K562 (cell line): Measurements from ENCODE around the gene SPATA13. TPM values are rescaled to one million over a fixed set of nuclear protein-coding genes. Genes with fewer than 3 reads are reported as not detected.
A peak's percentile ranks its signal among the peaks of the same experiment; 100 is the strongest.

Experiments
- ATAC-seq: fragments of 200-7000 bp; cut with Tn5 transposase; 3 replicates; pipeline ENCODE4 v1.9.1; 2020; ENCODE audit warnings: moderate library complexity
- BruUV-seq: library from RNA; stranded (reverse); fragments of 400-500 nt; replicated peaks from 2 replicates; lab custom pipeline; 2021; lab: Mats Ljungman, UMichigan
- CTCF ChIA-PET: fragments of 300-600 bp; formaldehyde crosslinking; extraction: SDS; loops from one replicate; lab custom pipeline; 2021; ENCODE audit warnings: low intra/inter-chr PET ratio; lab: Yijun Ruan, JAX
- POLR2A ChIA-PET: fragments of 300-600, 350-650 bp; sonication (Branson Sonifier 250); formaldehyde crosslinking; extraction: SDS; loops from one replicate; lab custom pipeline; 2021; ENCODE audit warnings: antibody characterized with exemption, inconsistent platforms; lab: Yijun Ruan, JAX
- DNase-seq, 4 experiments: peaks; one replicate each; pipeline versions ENCODE4 v3.0.0 to v3.0.0-alpha.2; 2011 to 2018; ENCODE audit warnings: low spot score in 3 of 4, mixed read lengths in 3 of 4; ENCODE audit errors: extremely low read depth in 1 of 4
- FAIRE-seq: peaks from 2 replicates; lab custom pipeline; 2011; peaks lifted over from hg19 to GRCh38; lab: Jason Lieb, UNC
- H2AFZ ChIP-seq: 2 replicates; pipeline ENCODE4 v1.6.0; 2011; ENCODE audit warnings: low read depth, low read length, control low read depth, inconsistent platforms
- H3K27ac ChIP-seq: fragments of 200-600 bp; 3 replicates; pipeline ENCODE4 v1.8.0; 2011; ENCODE audit warnings: low read depth, mild to moderate bottlenecking, control low read depth, inconsistent platforms, low read length, moderate library complexity, mixed read lengths; ENCODE audit errors: extremely low read depth
- H3K27me3 ChIP-seq, 2 experiments: fragments of 300-600 bp in 1 of 2; 2 replicates in 1 of 2; 3 replicates in 1 of 2; pipeline versions ENCODE4 v1.6.0 to v1.8.0; 2011; ENCODE audit warnings: inconsistent platforms in 2 of 2, low read length in 2 of 2, mild to moderate bottlenecking in 1 of 2, mixed read lengths in 1 of 2, moderate library complexity in 1 of 2; ENCODE audit not compliant: control insufficient read depth in 2 of 2, insufficient read depth in 2 of 2
- H3K36me3 ChIP-seq: fragments of 300-600 bp; 3 replicates; pipeline ENCODE4 v1.8.0; 2011; ENCODE audit warnings: mild to moderate bottlenecking, low read length, inconsistent platforms; ENCODE audit not compliant: control insufficient read depth, insufficient read depth
- H3K4me1 ChIP-seq, 2 experiments: fragments of 200-600 bp in 1 of 2; replicated peaks in 1 of 2; 2 replicates in 1 of 2; 3 replicates in 1 of 2; pipeline versions ENCODE4 v1.5.1 to v1.8.0; 2011; ENCODE audit warnings: inconsistent platforms in 2 of 2, low read length in 2 of 2, mild to moderate bottlenecking in 1 of 2, mixed read lengths in 1 of 2, moderate library complexity in 1 of 2; ENCODE audit not compliant: control insufficient read depth in 2 of 2, insufficient read depth in 2 of 2
- H3K4me2 ChIP-seq: 2 replicates; pipeline ENCODE4 v1.6.1; 2011; ENCODE audit warnings: low read length, control low read depth, inconsistent platforms, mixed read lengths; ENCODE audit not compliant: insufficient read depth
- H3K4me3 ChIP-seq: fragments of 200-600 bp; sonication (generic), shearing (Covaris generic); 2 replicates; pipeline ENCODE4 v1.5.1; 2016; ENCODE audit warnings: control low read depth, inconsistent platforms
- H3K79me2 ChIP-seq: fragments of 200-600 bp; 3 replicates; pipeline ENCODE4 v1.8.0; 2011; ENCODE audit warnings: low read length, inconsistent platforms; ENCODE audit not compliant: control insufficient read depth, insufficient read depth
- H3K9ac ChIP-seq, 2 experiments: 2 replicates each; pipeline versions ENCODE4 v1.6.0 to v1.6.1; 2011; ENCODE audit warnings: low read depth in 2 of 2, low read length in 2 of 2, control low read depth in 1 of 2, inconsistent platforms in 1 of 2, mild to moderate bottlenecking in 1 of 2, mixed read lengths in 1 of 2; ENCODE audit not compliant: insufficient read depth in 1 of 2
- H3K9me1 ChIP-seq: one replicate; pipeline ENCODE4 v1.6.0; 2011; ENCODE audit warnings: inconsistent platforms, mild to moderate bottlenecking, low read length, moderate library complexity; ENCODE audit not compliant: control insufficient read depth, insufficient read depth
- H3K9me3 ChIP-seq: replicated peaks from 2 replicates; pipeline ENCODE4 v1.5.1; 2011; ENCODE audit warnings: low read depth, low read length, inconsistent platforms; ENCODE audit not compliant: control insufficient read depth, insufficient read depth
- H4K20me1 ChIP-seq: replicated peaks from 2 replicates; pipeline ENCODE4 v1.6.1; 2011; ENCODE audit warnings: low read length, inconsistent platforms, mixed read lengths; ENCODE audit not compliant: control insufficient read depth, insufficient read depth
- CHD1 ChIP-seq: fragments of 200-600 bp; sonication (generic); IDR thresholded peaks from one replicate; pipeline ENCODE4 v1.6.1; 2012; ENCODE audit warnings: mild to moderate bottlenecking, moderate library complexity, low read length, inconsistent platforms
- DDX20 ChIP-seq: fragments of 450-650 bp; IDR thresholded peaks from 2 replicates; pipeline ENCODE4 v1.6.1; 2016; ENCODE audit warnings: missing genetic modification characterization, low read depth, mild to moderate bottlenecking, missing compliant biosample characterization, moderate library complexity
- EP300 ChIP-seq: IDR thresholded peaks from 2 replicates; pipeline ENCODE4 v1.6.1; 2012; ENCODE audit warnings: low read length, improper control_type of control experiment
- ESRRA ChIP-seq: fragments of 450-650 bp; IDR thresholded peaks from 2 replicates; pipeline ENCODE4 v1.6.1; 2014; ENCODE audit warnings: low read depth, mild to moderate bottlenecking, moderate library complexity, borderline replicate concordance
- GABPB2 ChIP-seq: fragments of 250-450 bp; sonication (Bioruptor Pico); conservative IDR thresholded peaks from 2 replicates; pipeline ENCODE4 v1.5.1; 2021; ENCODE audit warnings: mild to moderate bottlenecking
- PRPF4 ChIP-seq: fragments of 200-400 bp; formaldehyde crosslinking; IDR thresholded peaks from one replicate; pipeline ENCODE4 v1.6.1; 2017; ENCODE audit warnings: low read length, low read depth, mild to moderate bottlenecking; ENCODE audit not compliant: insufficient read depth, poor library complexity, severe bottlenecking
- STAG1 ChIP-seq: sonication (generic); formaldehyde crosslinking; IDR thresholded peaks from 2 replicates; pipeline ENCODE4 v1.5.0; 2020; ENCODE audit warnings: missing genetic modification reagents, borderline replicate concordance
- ZNF134 ChIP-seq: fragments of 250-450 bp; sonication (Bioruptor Pico); conservative IDR thresholded peaks from 2 replicates; pipeline ENCODE4 v1.4.0; 2020
- ZNF143 ChIP-seq: sonication (generic); formaldehyde crosslinking; IDR thresholded peaks from 2 replicates; pipeline ENCODE4 v1.9.0; 2022; ENCODE audit warnings: mild to moderate bottlenecking, missing genetic modification reagents
- ZNF830 ChIP-seq: fragments of 250-450 bp; sonication (Bioruptor Pico); IDR thresholded peaks from 2 replicates; pipeline ENCODE4 v1.5.0; 2021; ENCODE audit warnings: mild to moderate bottlenecking
- WGBS: fragments of 100-300 bp; shearing (Covaris generic); methylation state at CpG from one replicate; pipeline ENCODE4 v1.1.6; 2016; ENCODE audit warnings: low coverage, mixed read lengths; ENCODE audit not compliant: insufficient coverage; ENCODE audit errors: missing lambda C conversion rate; 5-methylcytosine and 5-hydroxymethylcytosine counted together
- in situ Hi-C: fragments of 300-500 bp; cut with MboI; formaldehyde crosslinking; loops from 4 replicates; pipeline ENCODE4 v1.15.0; 2018; ENCODE audit warnings: inconsistent platforms, mixed read lengths
- intact Hi-C: fragments of 100-400 bp; cut with micrococcal nuclease; formaldehyde crosslinking; loops from 2 replicates; pipeline ENCODE4 v1.14.2; 2022
- polyA plus RNA-seq, 8 experiments: library from polyadenylated mRNA; depleted of rRNA in 4 of 8; stranded (reverse) in 5 of 8; unstranded in 3 of 8; fragments of >200 nt; fragmentation: Nextera tagmentation in 2 of 8; fragmentation: Illumina TruSeq in 1 of 8; extraction: Ambion mirVana in 2 of 8; extraction: Trizol in 1 of 8; gene quantifications; 2 replicates each; pipeline versions ENCODE4 v1.2.1 to v1.2.3, GENCODE V29; 2011 to 2014; ENCODE audit warnings: inconsistent platforms in 1 of 8, missing spikeins in 1 of 8
- total RNA-seq, 7 experiments: library from RNA; depleted of rRNA in 6 of 7; stranded (reverse); fragments of >200 nt in 6 of 7; fragmentation: Illumina TruSeq in 2 of 7; extraction: Trizol in 2 of 7; gene quantifications; 2 replicates each; pipeline versions ENCODE4 v1.2.1 to v1.2.3, GENCODE V29; 2011 to 2021; ENCODE audit warnings: low replicate concordance in 1 of 7
- TF ChIP-seq, protein P1 (sequence below): fragments of 450-650 bp; IDR thresholded peaks from 2 replicates; pipeline ENCODE4 v1.6.1; 2017; ENCODE audit warnings: mild to moderate bottlenecking, moderate library complexity
- TF ChIP-seq, protein P2 (sequence below): fragments of 450-650 bp; formaldehyde crosslinking; IDR thresholded peaks from 2 replicates; pipeline ENCODE4 v1.4.0; 2020; ENCODE audit warnings: mild to moderate bottlenecking, moderate library complexity

Gene SPATA13
- total and polyA plus RNA-seq, 9 of the 15 experiments (the other 6 are each of a cell fraction or from before 2014, with no cell fraction given), result 0.08 to 0.99 (median 0.21) TPM; not detected in 2

DNA sequence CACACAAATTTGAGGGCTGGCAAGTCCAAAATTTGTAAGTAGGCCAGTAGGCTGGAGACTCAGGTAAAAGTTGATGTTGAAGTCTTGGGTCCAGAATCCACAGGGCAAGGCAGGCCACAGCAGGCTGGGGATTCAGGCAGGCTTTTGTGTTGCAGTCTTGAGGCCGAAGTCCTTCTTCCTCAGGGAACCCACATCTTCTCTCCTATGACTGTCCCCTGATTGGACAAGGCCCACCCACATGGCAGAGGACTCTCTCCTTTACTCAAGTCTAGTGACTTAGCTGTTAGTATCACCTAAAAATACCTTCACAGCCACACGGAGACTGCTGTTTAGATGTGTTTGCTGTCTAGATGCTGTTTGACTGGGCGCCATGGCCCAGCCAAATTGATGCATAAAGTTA lies 9.9 kb upstream of the SPATA13 start:
- 0% methylated on average over 3 of the region's 3 CpGs for WGBS
- H3K9me1 ChIP-seq, result no peaks in the 10 kb centered on the region
- no peak overlapping the region for H2AFZ ChIP-seq
- BruUV-seq, result no TSS peak
- ATAC-seq (no peak), DNase-seq (no peak), FAIRE-seq (no peak)
- no peak overlapping the region for H3K4me2 ChIP-seq
- no peak overlapping the region for H3K27ac ChIP-seq
- intact Hi-C loops (no loop called here), in situ Hi-C loops (no loop called here)
- H3K4me3 ChIP-seq, result no peak overlapping the region
- POLR2A ChIA-PET, result no interaction called here
- no peaks in the 10 kb centered on the region for H3K36me3 ChIP-seq
- H3K27me3 ChIP-seq, result 0 out of 5 replicates have a peak, but pooled peaks cover 0 to 8% of the 10 kb centered on the region in 2 experiments
- no peaks in the 10 kb centered on the region for H3K4me1 ChIP-seq
- H3K9ac ChIP-seq, result no peak overlapping the region
- H4K20me1 ChIP-seq, result no peaks in the 10 kb centered on the region
- TF ChIP-seq ZNF143 (CRISPR knock-in tag) (no peak), ZNF134 (CRISPR knock-in tag) (peak; percentile 72)
- no peaks in the 10 kb centered on the region for H3K9me3 ChIP-seq
- CTCF ChIA-PET, result no interaction called here
- no peaks in the 10 kb centered on the region for H3K79me2 ChIP-seq

DNA sequence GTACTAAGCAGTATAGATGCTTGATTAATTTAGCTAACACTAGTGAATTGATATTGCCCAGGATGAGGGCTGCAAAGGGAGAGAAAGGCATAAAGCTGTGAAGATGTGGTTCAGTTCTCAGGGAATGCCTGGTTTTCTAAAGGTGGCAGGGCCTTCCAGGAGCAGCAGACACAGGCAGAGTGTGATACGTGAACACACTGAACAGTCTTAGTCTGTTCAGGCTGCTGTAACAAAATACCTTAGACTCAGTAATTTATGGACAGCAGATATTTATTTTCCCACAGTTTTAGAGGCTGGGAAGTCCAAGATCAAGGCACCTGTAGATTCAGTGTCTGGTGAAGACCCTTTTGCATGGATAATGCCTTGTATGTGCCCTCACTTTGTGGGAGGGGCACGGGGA lies 8.7 kb upstream of the SPATA13 start:
- no peaks in the 10 kb centered on the region for H3K36me3 ChIP-seq
- TF ChIP-seq EP300 (no peak), CHD1 (no peak), STAG1 (no peak), ZNF830 (CRISPR knock-in tag) (no peak), PRPF4 (no peak), GABPB2 (no peak), DDX20 (tag) (no peak), ESRRA (no peak)
- TF ChIP-seq, protein P1, sequence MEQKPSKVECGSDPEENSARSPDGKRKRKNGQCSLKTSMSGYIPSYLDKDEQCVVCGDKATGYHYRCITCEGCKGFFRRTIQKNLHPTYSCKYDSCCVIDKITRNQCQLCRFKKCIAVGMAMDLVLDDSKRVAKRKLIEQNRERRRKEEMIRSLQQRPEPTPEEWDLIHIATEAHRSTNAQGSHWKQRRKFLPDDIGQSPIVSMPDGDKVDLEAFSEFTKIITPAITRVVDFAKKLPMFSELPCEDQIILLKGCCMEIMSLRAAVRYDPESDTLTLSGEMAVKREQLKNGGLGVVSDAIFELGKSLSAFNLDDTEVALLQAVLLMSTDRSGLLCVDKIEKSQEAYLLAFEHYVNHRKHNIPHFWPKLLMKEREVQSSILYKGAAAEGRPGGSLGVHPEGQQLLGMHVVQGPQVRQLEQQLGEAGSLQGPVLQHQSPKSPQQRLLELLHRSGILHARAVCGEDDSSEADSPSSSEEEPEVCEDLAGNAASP, result no peak
- TF ChIP-seq, protein P2, sequence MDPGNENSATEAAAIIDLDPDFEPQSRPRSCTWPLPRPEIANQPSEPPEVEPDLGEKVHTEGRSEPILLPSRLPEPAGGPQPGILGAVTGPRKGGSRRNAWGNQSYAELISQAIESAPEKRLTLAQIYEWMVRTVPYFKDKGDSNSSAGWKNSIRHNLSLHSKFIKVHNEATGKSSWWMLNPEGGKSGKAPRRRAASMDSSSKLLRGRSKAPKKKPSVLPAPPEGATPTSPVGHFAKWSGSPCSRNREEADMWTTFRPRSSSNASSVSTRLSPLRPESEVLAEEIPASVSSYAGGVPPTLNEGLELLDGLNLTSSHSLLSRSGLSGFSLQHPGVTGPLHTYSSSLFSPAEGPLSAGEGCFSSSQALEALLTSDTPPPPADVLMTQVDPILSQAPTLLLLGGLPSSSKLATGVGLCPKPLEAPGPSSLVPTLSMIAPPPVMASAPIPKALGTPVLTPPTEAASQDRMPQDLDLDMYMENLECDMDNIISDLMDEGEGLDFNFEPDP (CRISPR knock-in tag), result no peak

More for the DNA sequence above, 8.7 kb upstream of the SPATA13 start:
- Histone ChIP-seq H3K27ac (no peak overlapping the region), H2AFZ (no peak overlapping the region), H3K4me1 (no peaks in the 10 kb centered on the region), H3K9ac (no peak overlapping the region), H3K9me1 (no peaks in the 10 kb centered on the region), H3K9me3 (no peaks in the 10 kb centered on the region), H3K79me2 (no peaks in the 10 kb centered on the region), H3K4me2 (no peak overlapping the region), H4K20me1 (no peaks in the 10 kb centered on the region), H3K27me3 (0 out of 5 replicates have a peak, but pooled peaks cover 0 to 8% of the 10 kb centered on the region in 2 experiments), H3K4me3 (no peak overlapping the region)
- CTCF ChIA-PET, result no interaction called here
- ATAC-seq, result no peak
- no peak for FAIRE-seq
- BruUV-seq, result no TSS peak
- DNase-seq, result no peak
- intact Hi-C loops (no loop called here), in situ Hi-C loops (no loop called here)
- 0% methylated on average over 2 of the region's 2 CpGs for WGBS
- POLR2A ChIA-PET, result no interaction called here
